ENCODE measurements around the gene COL23A1. TPM values are rescaled to one million over a fixed set of nuclear protein-coding genes. Genes with fewer than 3 reads are reported as not detected.

COL23A1 gene
- total and polyA plus RNA-seq, 2 of the 13 experiments (the other 11 are each of a cell fraction or from before 2014, with no cell fraction given), result not detected

- TF ChIP-seq ZNF281 (CRISPR knock-in tag; IDR thresholded peaks at IDR 0.05; ENCODE audit: borderline replicate concordance) (no peak), PHF8 (CRISPR knock-in tag; IDR thresholded peaks at IDR 0.05) (peak; percentile 0; the same call in 1 of the 2 replicates), ZFP90 (CRISPR knock-in tag; IDR thresholded peaks at IDR 0.05; ENCODE audit: borderline replicate concordance) (0 out of 2 replicates have a peak, but pooled peaks have one; percentile 26), U2AF1 (optimal IDR thresholded peaks at IDR 0.05; ENCODE audit: low read depth, low read length) (no peak), AKAP8 (CRISPR knock-in tag; IDR thresholded peaks at IDR 0.05) (peak; percentile 40; the same call in 1 of the 2 replicates), MEF2D (CRISPR knock-in tag; IDR thresholded peaks at IDR 0.05) (0 out of 2 replicates have a peak, but pooled peaks have one; percentile 47)
These were observed 358.6 kb downstream of the COL23A1 start (continued) for GRCh38 chr5:178231539-178232123.

- in situ Hi-C loops (cut with HindIII; ENCODE audit: extremely low pct_ligation_motif_present, low pct_unique_long_range_greater_than_20kb), result no loop called here
- FAIRE-seq (peak; percentile 63), DNase-seq (ENCODE audit: low spot score) (no peak), ATAC-seq (peak; percentile 5; the same call in 1 of the 3 replicates)
- Histone ChIP-seq H3K79me2 (ENCODE audit: insufficient read depth, low read length) (peaks cover 20% of the 10 kb centered on the region), H3K9ac (ENCODE audit: insufficient read depth, low read depth, low read length) (peak overlapping the region; percentile 83), H3K9me3 (ENCODE audit: low read length) (no peaks in the 10 kb centered on the region), H4K20me1 (ENCODE audit: insufficient read depth, low read length) (no peaks in the 10 kb centered on the region), H3K27me3 (ENCODE audit: control insufficient read depth in 1 of 2, insufficient read depth in 2 of 2, low read length in 2 of 2) (no peaks in the 10 kb centered on the region), H3K4me1 (ENCODE audit: insufficient read depth, low read length) (peaks cover 49% of the 10 kb centered on the region), H3K4me3 (replicated peaks in 1 of 3; ENCODE audit: insufficient read depth in 1 of 3, low read depth in 2 of 3, low read length in 3 of 3) (peak overlapping the region; percentile 69 to 93 (median 87); a peak in 5 of 6 replicates), H3K27ac (ENCODE audit: extremely low read length, insufficient read depth, low read length) (peak overlapping the region; percentile 67), H3K36me3 (replicated peaks in 1 of 2; ENCODE audit: control insufficient read depth in 1 of 2, insufficient read depth in 2 of 2, low read length in 2 of 2) (peaks cover 13 to 25% of the 10 kb centered on the region in 2 experiments; a peak in 4 of 5 replicates), H3K4me2 (ENCODE audit: low read depth, low read length) (peak overlapping the region; percentile 80), H2AFZ (ENCODE audit: low read length) (no peak overlapping the region)
- intact Hi-C loops (cut with micrococcal nuclease; ENCODE audit: unreplicated experiment), result no loop called here
- WGBS (ENCODE audit: low lambda C conversion rate), result 29% methylated on average over 8 of the region's 9 CpGs
- ChIA-PET CTCF (ENCODE audit: low intra/inter-chr PET ratio, low total read pairs) (no interaction called here), POLR2A (interaction anchor here (0.7 to 3.1 kb wide), 8 partner anchors 15 to 77 kb away, joined by 3 to 12 read pairs (median 5); partner anchors contain the start of genes HNRNPAB and NHP2)
- TSS peak; percentile 40 for BruUV-seq (replicated peaks)
- no peak for TF ChIP-seq BCL3 (CRISPR knock-in tag; IDR thresholded peaks at IDR 0.05)
- 0 out of 2 replicates have a peak, but pooled peaks have one; percentile 35 for TF ChIP-seq ATF2 (CRISPR knock-in tag; IDR thresholded peaks at IDR 0.05)
- 0 out of 2 replicates have a peak, but pooled peaks have one; percentile 27 for TF ChIP-seq ATF3 (CRISPR knock-in tag; IDR thresholded peaks at IDR 0.05)
- peak; percentile 62; the same call in 1 of the 2 replicates for TF ChIP-seq TBX2 (CRISPR knock-in tag; IDR thresholded peaks at IDR 0.05; ENCODE audit: borderline replicate concordance)
- TF ChIP-seq ZNF460 (CRISPR knock-in tag; IDR thresholded peaks at IDR 0.05; ENCODE audit: borderline replicate concordance), result no peak
These were observed 359.2 kb downstream of the COL23A1 start for GRCh38 chr5:178230879-178231538.
